ENCODE measurements around the gene S100A5. TPM values are rescaled to one million over a fixed set of nuclear protein-coding genes. Genes with fewer than 3 reads are reported as not detected.
"Not testable (repeated sequence)": the region's sequence is repeated elsewhere in the genome, so short reads cannot be mapped to it uniquely, and the experiment has no call there.

Gene S100A5
- total RNA-seq, 1 donor from 2014 or later: not detected

DNA sequence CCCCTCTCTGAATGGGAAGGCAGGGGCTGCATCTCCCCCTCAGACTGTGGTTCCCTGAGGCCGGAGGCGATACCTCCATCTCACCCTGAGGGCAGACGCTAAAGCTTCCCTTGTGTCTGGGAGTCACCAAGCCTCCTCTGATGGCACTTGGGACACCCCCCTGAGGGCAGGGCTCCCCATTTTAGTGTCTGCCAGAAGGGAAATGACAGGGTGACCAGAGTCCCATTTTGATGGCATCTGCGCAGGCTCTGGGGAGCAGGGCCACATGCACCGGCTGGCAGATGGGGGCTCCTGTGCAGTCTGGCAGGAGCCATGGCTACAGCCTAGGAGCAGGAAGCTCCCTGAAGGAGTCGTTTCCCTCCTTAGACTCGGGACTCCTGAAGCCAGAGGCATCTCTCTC lies 23.3 kb upstream of the S100A5 start:
- no peaks in the 10 kb centered on the region for H3K36me3 Mint-ChIP-seq (ENCODE audit: low read depth)
- no peak overlapping the region for H3K27ac Mint-ChIP-seq (ENCODE audit: unreplicated experiment)
- H3K9me3 Mint-ChIP-seq: no peaks in the 10 kb centered on the region
- no peak for DNase-seq (ENCODE audit: low read depth, low spot score)
- H3K4me3 Mint-ChIP-seq: no peak overlapping the region
- H3K4me1 Mint-ChIP-seq: peaks cover 33% of the 10 kb centered on the region
- TF ChIP-seq, protein P1, sequence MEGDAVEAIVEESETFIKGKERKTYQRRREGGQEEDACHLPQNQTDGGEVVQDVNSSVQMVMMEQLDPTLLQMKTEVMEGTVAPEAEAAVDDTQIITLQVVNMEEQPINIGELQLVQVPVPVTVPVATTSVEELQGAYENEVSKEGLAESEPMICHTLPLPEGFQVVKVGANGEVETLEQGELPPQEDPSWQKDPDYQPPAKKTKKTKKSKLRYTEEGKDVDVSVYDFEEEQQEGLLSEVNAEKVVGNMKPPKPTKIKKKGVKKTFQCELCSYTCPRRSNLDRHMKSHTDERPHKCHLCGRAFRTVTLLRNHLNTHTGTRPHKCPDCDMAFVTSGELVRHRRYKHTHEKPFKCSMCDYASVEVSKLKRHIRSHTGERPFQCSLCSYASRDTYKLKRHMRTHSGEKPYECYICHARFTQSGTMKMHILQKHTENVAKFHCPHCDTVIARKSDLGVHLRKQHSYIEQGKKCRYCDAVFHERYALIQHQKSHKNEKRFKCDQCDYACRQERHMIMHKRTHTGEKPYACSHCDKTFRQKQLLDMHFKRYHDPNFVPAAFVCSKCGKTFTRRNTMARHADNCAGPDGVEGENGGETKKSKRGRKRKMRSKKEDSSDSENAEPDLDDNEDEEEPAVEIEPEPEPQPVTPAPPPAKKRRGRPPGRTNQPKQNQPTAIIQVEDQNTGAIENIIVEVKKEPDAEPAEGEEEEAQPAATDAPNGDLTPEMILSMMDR (conservative IDR thresholded peaks at IDR 0.05): no peak
- H3K27me3 Mint-ChIP-seq (ENCODE audit: low read depth): no peaks in the 10 kb centered on the region

DNA sequence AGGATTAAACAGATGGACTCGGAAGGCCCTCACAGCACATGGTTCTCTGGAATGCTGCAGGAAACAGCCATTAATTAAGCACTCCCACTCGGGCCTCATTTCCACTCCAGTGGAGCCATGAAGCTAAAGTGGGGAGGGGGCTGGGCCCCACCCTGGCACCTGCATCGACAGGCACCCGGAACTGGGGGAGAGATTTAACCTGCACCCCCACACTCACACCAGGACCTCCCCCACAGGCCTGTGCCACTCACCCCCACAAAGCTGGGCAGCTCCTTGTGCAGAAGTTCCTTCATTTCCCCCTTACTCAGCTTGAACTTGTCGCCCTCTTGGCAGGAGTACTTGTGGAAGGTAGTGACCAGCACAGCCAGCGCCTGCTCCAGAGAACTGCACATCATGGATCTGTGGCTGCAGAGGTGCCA lies 22.8 kb upstream of the S100A5 start:
- no peak for DNase-seq (ENCODE audit: low read depth, low spot score)
- TF ChIP-seq, protein P1 (conservative IDR thresholded peaks at IDR 0.05): no peak
- Mint-ChIP-seq H3K36me3 (ENCODE audit: low read depth) (no peaks in the 10 kb centered on the region), H3K27me3 (ENCODE audit: low read depth) (no peaks in the 10 kb centered on the region), H3K9me3 (no peaks in the 10 kb centered on the region), H3K4me3 (no peak overlapping the region), H3K4me1 (peaks cover 28% of the 10 kb centered on the region), H3K27ac (ENCODE audit: unreplicated experiment) (no peak overlapping the region)

DNA sequence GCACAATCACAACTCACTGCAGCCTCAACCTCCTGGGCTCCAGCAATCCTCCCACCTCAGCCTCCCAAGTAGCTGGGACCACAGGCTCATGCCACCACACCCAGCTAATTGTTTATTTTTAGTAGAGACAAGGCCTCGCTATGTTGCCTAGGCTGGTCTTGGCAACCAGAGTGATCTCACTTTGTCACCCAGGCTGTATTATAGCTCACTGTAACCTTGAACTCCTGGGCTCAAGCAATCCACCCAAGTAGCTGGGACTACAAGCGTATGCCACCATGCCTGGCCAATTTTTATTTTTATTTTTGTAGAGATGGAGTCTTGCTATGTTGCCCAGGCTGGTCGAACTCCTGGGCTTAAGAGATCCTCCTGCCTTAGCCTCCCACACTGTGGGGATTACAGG lies 21.3 kb upstream of the S100A5 start:
- H3K27ac Mint-ChIP-seq (ENCODE audit: unreplicated experiment): not testable (repeated sequence)

DNA sequence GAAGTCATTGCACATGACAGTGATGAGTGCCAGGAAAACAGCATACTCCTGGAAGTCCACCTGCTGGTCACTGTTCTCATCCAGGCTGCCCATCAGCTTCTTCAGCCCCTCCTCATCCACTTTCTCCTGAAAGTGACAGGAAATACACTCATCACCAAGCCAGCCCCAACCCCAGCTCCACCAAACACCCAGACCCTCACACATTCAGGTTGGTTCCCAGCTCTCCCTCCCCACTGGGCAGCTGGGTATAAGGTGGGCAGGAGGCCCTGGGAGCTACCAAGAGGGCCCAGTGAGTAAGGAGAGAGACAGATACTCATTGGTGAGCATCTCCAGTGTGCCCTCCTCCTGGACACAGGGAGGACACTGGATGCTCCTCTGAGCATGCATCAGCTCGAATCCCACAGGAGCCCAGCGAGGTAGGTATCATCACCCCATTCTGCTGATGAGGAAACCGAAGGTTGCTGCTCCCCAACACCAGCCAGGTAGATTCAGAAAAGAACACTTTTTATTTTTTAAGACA lies 20.8 kb upstream of the S100A5 start:
- no peak overlapping the region for H3K27ac Mint-ChIP-seq (ENCODE audit: unreplicated experiment)
- no peaks in the 10 kb centered on the region for H3K36me3 Mint-ChIP-seq (ENCODE audit: low read depth)
- TF ChIP-seq, protein P1 (conservative IDR thresholded peaks at IDR 0.05): no peak
- H3K27me3 Mint-ChIP-seq (ENCODE audit: low read depth): no peaks in the 10 kb centered on the region
- DNase-seq (ENCODE audit: low read depth, low spot score): no peak
- peaks cover 10% of the 10 kb centered on the region for H3K4me1 Mint-ChIP-seq
- no peak overlapping the region for H3K4me3 Mint-ChIP-seq
- no peaks in the 10 kb centered on the region for H3K9me3 Mint-ChIP-seq

More for the DNA sequence above, 21.3 kb upstream of the S100A5 start:
- not testable (repeated sequence) for H3K27me3 Mint-ChIP-seq (ENCODE audit: low read depth); H3K9me3 Mint-ChIP-seq; H3K36me3 Mint-ChIP-seq (ENCODE audit: low read depth); H3K4me3 Mint-ChIP-seq; DNase-seq (ENCODE audit: low read depth, low spot score)
- H3K4me1 Mint-ChIP-seq: peaks cover 14% of the 10 kb centered on the region

DNA sequence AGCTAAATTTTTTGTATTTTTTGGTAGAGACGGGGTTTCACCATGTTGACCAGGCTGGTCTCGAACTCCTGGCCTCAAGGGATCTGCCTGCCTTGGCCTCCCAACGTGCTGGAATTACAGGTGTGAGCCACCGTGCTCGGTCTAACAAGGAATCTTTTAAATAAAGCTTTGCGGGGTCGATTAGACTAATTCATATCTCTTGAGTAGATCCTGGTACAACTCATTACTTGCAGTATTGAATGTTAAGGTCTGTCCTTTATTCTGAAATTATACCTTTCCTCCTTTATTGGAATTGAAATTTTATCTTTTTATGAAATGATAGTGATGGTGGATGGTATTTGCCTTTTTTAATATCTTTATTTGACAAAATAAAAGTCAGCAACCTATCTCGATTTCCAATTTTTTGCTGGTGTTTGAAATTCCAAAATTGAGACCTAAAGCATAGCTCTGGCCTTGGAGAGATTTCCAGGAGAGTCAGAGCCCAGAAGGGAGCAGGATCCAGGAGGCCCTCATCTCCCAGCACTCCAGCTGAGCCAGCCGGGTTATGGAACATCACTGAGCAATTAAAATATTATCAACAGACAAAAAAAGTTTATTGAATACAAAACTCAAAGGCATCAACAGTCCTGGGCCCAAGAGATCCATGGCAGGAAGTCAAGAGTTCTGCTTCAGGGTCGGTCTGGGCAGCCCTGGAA lies 20.2 kb upstream of the S100A5 start:
- Mint-ChIP-seq H3K27me3 (ENCODE audit: low read depth) (no peaks in the 10 kb centered on the region), H3K27ac (ENCODE audit: unreplicated experiment) (no peak overlapping the region), H3K9me3 (no peaks in the 10 kb centered on the region), H3K4me1 (peaks cover 3% of the 10 kb centered on the region), H3K4me3 (no peak overlapping the region), H3K36me3 (ENCODE audit: low read depth) (no peaks in the 10 kb centered on the region)
- no peak for DNase-seq (ENCODE audit: low read depth, low spot score)
- TF ChIP-seq, protein P1 (conservative IDR thresholded peaks at IDR 0.05): no peak

DNA sequence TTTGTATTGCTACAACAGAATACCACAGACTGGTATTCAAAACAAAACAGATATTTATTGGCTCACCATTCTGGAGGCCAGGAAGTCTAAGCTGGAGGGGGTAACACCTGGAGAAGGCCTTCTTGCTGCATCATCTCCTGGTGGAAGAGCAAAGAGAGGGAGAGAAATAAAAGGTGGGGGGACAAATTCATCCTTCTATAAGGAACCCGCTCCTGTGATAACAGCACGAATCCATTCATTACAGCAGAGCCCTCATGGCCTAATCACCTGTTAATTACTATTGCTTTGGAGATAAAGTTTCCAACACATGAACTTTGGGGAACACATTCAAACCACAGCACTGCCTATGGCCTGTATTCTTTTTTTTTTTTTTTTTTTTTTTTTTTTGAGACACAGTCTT lies 19.5 kb upstream of the S100A5 start:
- TF ChIP-seq, protein P1 (conservative IDR thresholded peaks at IDR 0.05): no peak
- H3K27ac Mint-ChIP-seq (ENCODE audit: unreplicated experiment): no peak overlapping the region
- H3K36me3 Mint-ChIP-seq (ENCODE audit: low read depth): no peaks in the 10 kb centered on the region
- H3K4me3 Mint-ChIP-seq: no peak overlapping the region
- no peaks in the 10 kb centered on the region for H3K9me3 Mint-ChIP-seq
- H3K27me3 Mint-ChIP-seq (ENCODE audit: low read depth): no peaks in the 10 kb centered on the region
- no peak for DNase-seq (ENCODE audit: low read depth, low spot score)
- H3K4me1 Mint-ChIP-seq: no peaks in the 10 kb centered on the region
